Measurements from ENCODE around the gene CDC27. TPM values are rescaled to one million over a fixed set of nuclear protein-coding genes. Genes with fewer than 3 reads are reported as not detected.

The CDC27 gene
- total RNA-seq, 1 donor from 2014 or later, result 167 TPM

DNA sequence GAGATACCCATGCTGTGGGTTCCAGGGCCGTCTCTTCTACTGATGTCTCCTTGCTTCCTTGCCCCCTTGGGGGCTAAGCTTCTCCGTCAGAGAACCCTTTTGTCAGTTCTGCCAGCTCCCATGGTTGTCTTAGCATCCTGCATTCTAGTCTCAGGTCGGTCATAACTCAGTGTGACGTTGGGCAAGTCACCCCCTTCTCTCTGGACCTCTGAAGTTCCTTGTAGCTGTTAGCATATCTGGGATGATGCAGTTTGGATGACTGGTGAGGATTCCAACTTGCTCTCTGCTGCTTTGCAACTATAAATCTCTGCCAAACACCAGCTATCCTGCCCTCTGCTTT lies 11.2 kb upstream of the CDC27 start:
- Histone ChIP-seq H3K4me3 (no peak overlapping the region), H4K20me1 (ENCODE audit: low read depth) (no peaks in the 10 kb centered on the region), H3K79me2 (ENCODE audit: low read depth) (no peaks in the 10 kb centered on the region), H3K27ac (no peak overlapping the region), H3K4me2 (no peak overlapping the region), H3K36me3 (no peaks in the 10 kb centered on the region), H2AFZ (replicated peaks) (peak overlapping the region; percentile 31), H3K9me3 (ENCODE audit: low read depth) (no peaks in the 10 kb centered on the region), H3F3A (ENCODE audit: low read depth) (no peaks in the 10 kb centered on the region), H3K4me1 (peaks cover 2% of the 10 kb centered on the region), H3K9ac (no peak overlapping the region), H3K27me3 (no peaks in the 10 kb centered on the region)
- Mint-ChIP-seq H3K4me3 (no peak overlapping the region), H3K4me1 (peaks cover 8% of the 10 kb centered on the region), H3K9me3 (peaks cover 2% of the 10 kb centered on the region), H3K27me3 (ENCODE audit: insufficient read depth, low read depth) (peaks cover 8% of the 10 kb centered on the region), H3K27ac (no peak overlapping the region), H3K36me3 (no peaks in the 10 kb centered on the region)
- no peak for DNase-seq (ENCODE audit: low spot score)
- no peak for TF ChIP-seq EZH2 (IDR thresholded peaks at IDR 0.05)

DNA sequence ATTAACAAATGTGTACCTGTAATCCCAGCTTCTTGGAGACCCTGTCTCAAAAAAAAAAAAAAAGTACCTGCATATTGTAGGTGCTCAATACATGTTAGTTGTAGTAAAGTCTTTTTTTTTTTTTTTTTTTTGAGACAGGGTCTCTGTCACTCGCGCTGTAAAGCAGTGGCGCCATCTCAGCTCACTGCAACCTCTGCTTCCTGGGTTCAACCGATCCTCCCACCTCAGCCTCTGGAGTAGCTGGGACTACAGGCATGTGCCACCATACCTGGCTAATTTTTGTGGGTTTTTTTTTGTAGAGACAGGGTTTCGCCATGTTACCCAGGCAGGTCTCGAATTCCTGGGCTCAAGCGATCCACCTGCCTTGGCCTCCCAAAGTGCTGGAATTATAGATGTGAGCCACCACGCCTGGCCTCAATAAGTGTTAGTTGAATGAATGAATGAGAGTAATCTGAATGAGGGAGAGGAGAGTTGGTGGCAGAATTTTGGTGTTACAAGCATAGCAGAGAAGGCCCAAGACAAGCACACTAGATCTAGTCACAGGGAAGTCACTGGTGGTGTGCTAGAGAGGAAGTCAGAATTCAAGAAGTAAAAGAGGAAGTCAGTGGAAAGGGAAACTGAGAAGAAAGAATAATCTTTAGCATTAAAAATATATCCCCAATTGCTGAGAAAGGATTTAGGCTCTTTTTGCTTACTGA lies 10.7 kb upstream of the CDC27 start:
- no peak overlapping the region for H3K4me3 ChIP-seq
- H3K9me3 Mint-ChIP-seq, result peaks cover 2% of the 10 kb centered on the region
- H3K27me3 ChIP-seq, result no peaks in the 10 kb centered on the region
- TF ChIP-seq, protein P1, sequence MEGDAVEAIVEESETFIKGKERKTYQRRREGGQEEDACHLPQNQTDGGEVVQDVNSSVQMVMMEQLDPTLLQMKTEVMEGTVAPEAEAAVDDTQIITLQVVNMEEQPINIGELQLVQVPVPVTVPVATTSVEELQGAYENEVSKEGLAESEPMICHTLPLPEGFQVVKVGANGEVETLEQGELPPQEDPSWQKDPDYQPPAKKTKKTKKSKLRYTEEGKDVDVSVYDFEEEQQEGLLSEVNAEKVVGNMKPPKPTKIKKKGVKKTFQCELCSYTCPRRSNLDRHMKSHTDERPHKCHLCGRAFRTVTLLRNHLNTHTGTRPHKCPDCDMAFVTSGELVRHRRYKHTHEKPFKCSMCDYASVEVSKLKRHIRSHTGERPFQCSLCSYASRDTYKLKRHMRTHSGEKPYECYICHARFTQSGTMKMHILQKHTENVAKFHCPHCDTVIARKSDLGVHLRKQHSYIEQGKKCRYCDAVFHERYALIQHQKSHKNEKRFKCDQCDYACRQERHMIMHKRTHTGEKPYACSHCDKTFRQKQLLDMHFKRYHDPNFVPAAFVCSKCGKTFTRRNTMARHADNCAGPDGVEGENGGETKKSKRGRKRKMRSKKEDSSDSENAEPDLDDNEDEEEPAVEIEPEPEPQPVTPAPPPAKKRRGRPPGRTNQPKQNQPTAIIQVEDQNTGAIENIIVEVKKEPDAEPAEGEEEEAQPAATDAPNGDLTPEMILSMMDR (IDR thresholded peaks at IDR 0.05), result no peak
- TF ChIP-seq EZH2phosphoT487 (IDR thresholded peaks at IDR 0.05), result no peak
- H3K4me3 Mint-ChIP-seq, result no peak overlapping the region
- no peak overlapping the region for H3K27ac Mint-ChIP-seq
- H3K9ac ChIP-seq, result no peak overlapping the region
- no peaks in the 10 kb centered on the region for H3K9me3 ChIP-seq (ENCODE audit: low read depth)
- no peaks in the 10 kb centered on the region for H4K20me1 ChIP-seq (ENCODE audit: low read depth)
- no peaks in the 10 kb centered on the region for H3K36me3 ChIP-seq
- H3K4me1 Mint-ChIP-seq, result peaks cover 4% of the 10 kb centered on the region
- no peak overlapping the region for H3K27ac ChIP-seq
- no peaks in the 10 kb centered on the region for H3K4me1 ChIP-seq
- peaks cover 8% of the 10 kb centered on the region for H3K27me3 Mint-ChIP-seq (ENCODE audit: insufficient read depth, low read depth)
- no peak overlapping the region for H3K4me2 ChIP-seq
- H3F3A ChIP-seq (ENCODE audit: low read depth), result no peaks in the 10 kb centered on the region
- no peak for DNase-seq (ENCODE audit: low spot score)
- peak overlapping the region; percentile 31 for H2AFZ ChIP-seq (replicated peaks)
- no peaks in the 10 kb centered on the region for H3K79me2 ChIP-seq (ENCODE audit: low read depth)
- no peaks in the 10 kb centered on the region for H3K36me3 Mint-ChIP-seq

DNA sequence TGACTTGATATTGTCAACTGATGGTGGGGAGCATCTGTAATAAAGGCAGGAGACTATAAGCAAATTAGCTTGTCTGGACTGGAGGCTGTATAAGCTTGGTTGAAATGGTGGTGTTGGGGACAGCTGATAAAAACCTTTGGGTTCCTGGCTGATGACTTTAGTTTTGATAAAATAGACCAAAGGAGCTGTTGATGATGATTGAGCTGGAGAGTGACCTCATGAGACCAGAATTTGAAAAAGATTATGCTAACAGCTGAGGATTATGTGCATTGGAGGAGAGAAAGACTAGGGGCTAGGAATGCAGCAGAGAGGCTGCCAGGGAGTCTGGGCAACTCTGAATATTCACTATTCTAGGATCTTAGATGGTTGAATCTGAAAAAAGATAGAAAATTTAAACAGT lies 8.7 kb upstream of the CDC27 start:
- Mint-ChIP-seq H3K27me3 (ENCODE audit: insufficient read depth, low read depth) (peaks cover 8% of the 10 kb centered on the region), H3K9me3 (no peaks in the 10 kb centered on the region), H3K4me3 (no peak overlapping the region), H3K4me1 (peaks cover 4% of the 10 kb centered on the region), H3K27ac (no peak overlapping the region), H3K36me3 (no peaks in the 10 kb centered on the region)
- no peaks in the 10 kb centered on the region for H3K9me3 ChIP-seq (ENCODE audit: low read depth)
- H4K20me1 ChIP-seq (ENCODE audit: low read depth), result no peaks in the 10 kb centered on the region
- H3K27me3 ChIP-seq, result no peaks in the 10 kb centered on the region
- H3K4me3 ChIP-seq, result no peak overlapping the region
- no peaks in the 10 kb centered on the region for H3F3A ChIP-seq (ENCODE audit: low read depth)
- H3K4me2 ChIP-seq, result no peak overlapping the region
- no peaks in the 10 kb centered on the region for H3K4me1 ChIP-seq
- H3K27ac ChIP-seq, result no peak overlapping the region
- no peak overlapping the region for H2AFZ ChIP-seq (replicated peaks)
- H3K79me2 ChIP-seq (ENCODE audit: low read depth), result no peaks in the 10 kb centered on the region
- DNase-seq (ENCODE audit: low spot score), result no peak
- H3K36me3 ChIP-seq, result no peaks in the 10 kb centered on the region
- no peak overlapping the region for H3K9ac ChIP-seq
- TF ChIP-seq EZH2phosphoT487 (IDR thresholded peaks at IDR 0.05) (no peak), EZH2 (IDR thresholded peaks at IDR 0.05) (no peak)
- TF ChIP-seq, protein P1 (IDR thresholded peaks at IDR 0.05), result no peak

DNA sequence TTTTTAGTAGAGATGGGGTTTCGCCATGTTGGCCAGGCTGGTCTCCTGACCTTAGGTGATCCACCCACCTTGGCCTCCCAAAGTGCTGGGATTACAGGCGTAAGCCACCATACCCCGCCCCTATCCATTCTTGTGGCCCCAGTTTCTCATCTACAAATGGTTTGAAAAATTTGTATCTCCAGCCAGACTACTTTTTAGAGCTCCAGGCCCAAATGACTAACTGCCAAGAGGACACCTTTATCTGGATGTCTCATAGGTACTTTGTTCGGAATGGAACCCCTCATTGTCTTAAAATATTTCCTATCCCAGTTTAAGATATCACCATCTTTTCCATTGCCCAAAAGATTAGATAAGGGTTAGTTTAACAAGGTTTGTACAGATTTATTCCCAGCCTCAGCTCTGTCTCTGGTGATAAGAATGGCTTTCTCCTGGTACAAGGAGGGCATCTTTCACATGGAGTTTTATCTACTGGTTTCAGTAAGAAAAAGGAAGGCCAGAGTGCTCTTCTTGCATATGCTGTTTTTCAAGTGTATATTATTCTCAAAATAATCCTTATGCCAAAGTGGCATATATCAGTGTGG lies 4.9 kb upstream of the CDC27 start:
- no peaks in the 10 kb centered on the region for H4K20me1 ChIP-seq (ENCODE audit: low read depth)
- H3K4me2 ChIP-seq, result no peak overlapping the region
- peaks cover under 1% of the 10 kb centered on the region for H3K79me2 ChIP-seq (ENCODE audit: low read depth)
- Mint-ChIP-seq H3K9me3 (no peaks in the 10 kb centered on the region), H3K36me3 (no peaks in the 10 kb centered on the region), H3K4me3 (no peak overlapping the region), H3K27ac (no peak overlapping the region), H3K27me3 (ENCODE audit: insufficient read depth, low read depth) (peaks cover 6% of the 10 kb centered on the region), H3K4me1 (peaks cover 12% of the 10 kb centered on the region)
- H3K4me3 ChIP-seq, result no peak overlapping the region
- H3K4me1 ChIP-seq, result no peaks in the 10 kb centered on the region
- no peak overlapping the region for H3K27ac ChIP-seq
- no peaks in the 10 kb centered on the region for H3F3A ChIP-seq (ENCODE audit: low read depth)
- TF ChIP-seq, protein P1 (IDR thresholded peaks at IDR 0.05), result no peak
- no peak for TF ChIP-seq EZH2phosphoT487 (IDR thresholded peaks at IDR 0.05)
- no peak for TF ChIP-seq EZH2 (IDR thresholded peaks at IDR 0.05)
- no peaks in the 10 kb centered on the region for H3K27me3 ChIP-seq
- H3K9me3 ChIP-seq (ENCODE audit: low read depth), result no peaks in the 10 kb centered on the region
- no peak for DNase-seq (ENCODE audit: low spot score)
- H3K9ac ChIP-seq, result no peak overlapping the region
- no peaks in the 10 kb centered on the region for H3K36me3 ChIP-seq
- no peak overlapping the region for H2AFZ ChIP-seq (replicated peaks)

All from neural progenitor cell (in vitro differentiated cells).